ENCODE results near the gene NLRP9. TPM values are rescaled to one million over a fixed set of nuclear protein-coding genes. Genes with fewer than 3 reads are reported as not detected.

The NLRP9 gene
- total and polyA plus RNA-seq, 5 donors from 2014 or later: not detected

GRCh38 chr19:55667958-55668357 is 70.2 kb downstream of the NLRP9 start:
- H3K27me3 ChIP-seq (ENCODE audit: control insufficient read depth, insufficient read depth, low read length): no peaks in the 10 kb centered on the region
- no peak overlapping the region for H3K27ac ChIP-seq (ENCODE audit: insufficient read depth, low read length, poor library complexity, severe bottlenecking)
- peaks cover 5 to 51% (median 11%) of the 10 kb centered on the region in 4 donors for H3K4me1 Mint-ChIP-seq
- no peak overlapping the region for H3K4me3 ChIP-seq (ENCODE audit: low read depth, low read length)
- no peaks in the 10 kb centered on the region for H3K27me3 Mint-ChIP-seq
- H3K9me3 Mint-ChIP-seq: no peaks in the 10 kb centered on the region
- H3K4me1 ChIP-seq (ENCODE audit: control insufficient read depth, insufficient read depth, low read length, poor library complexity, severe bottlenecking): peaks cover 11% of the 10 kb centered on the region
- H3K4me3 Mint-ChIP-seq: no peak overlapping the region
- no peak overlapping the region for H3K27ac Mint-ChIP-seq
- no peaks in the 10 kb centered on the region for H3K9me3 ChIP-seq (ENCODE audit: control insufficient read depth in 2 of 2, low read length in 2 of 2)
- H3K36me3 Mint-ChIP-seq: peaks cover 33% of the 10 kb centered on the region
- H3K36me3 ChIP-seq (ENCODE audit: control insufficient read depth, insufficient read depth, low read length): peaks cover 79% of the 10 kb centered on the region
- ATAC-seq (ENCODE audit: low read depth in 2 of 2) (no peak), DNase-seq (no peak)

GRCh38 chr19:55667511-55667910 is 70.7 kb downstream of the NLRP9 start:
- no peak overlapping the region for H3K27ac ChIP-seq (ENCODE audit: insufficient read depth, low read length, poor library complexity, severe bottlenecking)
- peaks cover 5 to 55% (median 16%) of the 10 kb centered on the region in 4 donors for H3K4me1 Mint-ChIP-seq
- H3K4me3 Mint-ChIP-seq: no peak overlapping the region
- H3K36me3 ChIP-seq (ENCODE audit: control insufficient read depth, insufficient read depth, low read length): peaks cover 84% of the 10 kb centered on the region
- no peaks in the 10 kb centered on the region for H3K9me3 ChIP-seq (ENCODE audit: control insufficient read depth in 2 of 2, low read length in 2 of 2)
- no peaks in the 10 kb centered on the region for H3K27me3 Mint-ChIP-seq
- peaks cover 11% of the 10 kb centered on the region for H3K4me1 ChIP-seq (ENCODE audit: control insufficient read depth, insufficient read depth, low read length, poor library complexity, severe bottlenecking)
- H3K27ac Mint-ChIP-seq: no peak overlapping the region
- DNase-seq (no peak), ATAC-seq (ENCODE audit: low read depth in 2 of 2) (no peak)
- H3K36me3 Mint-ChIP-seq: peaks cover 38% of the 10 kb centered on the region
- H3K4me3 ChIP-seq (ENCODE audit: low read depth, low read length): no peak overlapping the region
- no peaks in the 10 kb centered on the region for H3K27me3 ChIP-seq (ENCODE audit: control insufficient read depth, insufficient read depth, low read length)
- H3K9me3 Mint-ChIP-seq: no peaks in the 10 kb centered on the region

- no peaks in the 10 kb centered on the region for H3K9me3 Mint-ChIP-seq
- Histone ChIP-seq H3K4me3 (ENCODE audit: low read depth, low read length) (no peak overlapping the region), H3K27me3 (ENCODE audit: control insufficient read depth, insufficient read depth, low read length) (no peaks in the 10 kb centered on the region), H3K4me1 (ENCODE audit: control insufficient read depth, insufficient read depth, low read length, poor library complexity, severe bottlenecking) (peaks cover 11% of the 10 kb centered on the region), H3K9me3 (ENCODE audit: control insufficient read depth in 2 of 2, low read length in 2 of 2) (no peaks in the 10 kb centered on the region), H3K36me3 (ENCODE audit: control insufficient read depth, insufficient read depth, low read length) (peaks cover 82% of the 10 kb centered on the region), H3K27ac (ENCODE audit: insufficient read depth, low read length, poor library complexity, severe bottlenecking) (no peak overlapping the region)
- no peak for ATAC-seq (ENCODE audit: low read depth in 2 of 2)
- H3K36me3 Mint-ChIP-seq: peaks cover 35% of the 10 kb centered on the region
- DNase-seq: no peak
- H3K27ac Mint-ChIP-seq: no peak overlapping the region
- H3K27me3 Mint-ChIP-seq: no peaks in the 10 kb centered on the region
- H3K4me1 Mint-ChIP-seq: peaks cover under 1 to 52% (median 16%) of the 10 kb centered on the region in 4 donors
- H3K4me3 Mint-ChIP-seq: no peak overlapping the region
Measured at GRCh38 chr19:55667006-55667381, 71.2 kb downstream of the NLRP9 start.

GRCh38 chr19:55666343-55667005 is 71.7 kb downstream of the NLRP9 start:
- no peaks in the 10 kb centered on the region for H3K27me3 Mint-ChIP-seq

GRCh38 chr19:55663846-55664536 is 74.2 kb downstream of the NLRP9 start:
- Histone ChIP-seq H3K4me1 (ENCODE audit: control insufficient read depth, insufficient read depth, low read length, poor library complexity, severe bottlenecking) (peaks cover 14% of the 10 kb centered on the region), H3K36me3 (ENCODE audit: control insufficient read depth, insufficient read depth, low read length) (peaks cover 90% of the 10 kb centered on the region), H3K27ac (ENCODE audit: insufficient read depth, low read length, poor library complexity, severe bottlenecking) (no peak overlapping the region), H3K9me3 (ENCODE audit: control insufficient read depth in 2 of 2, low read length in 2 of 2) (no peaks in the 10 kb centered on the region), H3K4me3 (ENCODE audit: low read depth, low read length) (no peak overlapping the region), H3K27me3 (ENCODE audit: control insufficient read depth, insufficient read depth, low read length) (no peaks in the 10 kb centered on the region)
- Mint-ChIP-seq H3K4me1 (peaks cover 0 to 57% (median 15%) of the 10 kb centered on the region in 4 donors), H3K27me3 (no peaks in the 10 kb centered on the region), H3K27ac (peak overlapping the region in 1 of 3 donors; percentile 52), H3K36me3 (peaks cover 37% of the 10 kb centered on the region), H3K9me3 (no peaks in the 10 kb centered on the region), H3K4me3 (peak overlapping the region in 1 of 4 donors; percentile 22)
- DNase-seq: no peak
- no peak for ATAC-seq (ENCODE audit: low read depth in 2 of 2)

More at GRCh38 chr19:55666343-55667005, 71.7 kb downstream of the NLRP9 start:
- Histone ChIP-seq H3K27ac (ENCODE audit: insufficient read depth, low read length, poor library complexity, severe bottlenecking) (no peak overlapping the region), H3K9me3 (ENCODE audit: control insufficient read depth in 2 of 2, low read length in 2 of 2) (no peaks in the 10 kb centered on the region), H3K4me3 (ENCODE audit: low read depth, low read length) (no peak overlapping the region), H3K4me1 (ENCODE audit: control insufficient read depth, insufficient read depth, low read length, poor library complexity, severe bottlenecking) (peaks cover 11% of the 10 kb centered on the region), H3K27me3 (ENCODE audit: control insufficient read depth, insufficient read depth, low read length) (no peaks in the 10 kb centered on the region), H3K36me3 (ENCODE audit: control insufficient read depth, insufficient read depth, low read length) (peaks cover 86% of the 10 kb centered on the region)
- DNase-seq (no peak), ATAC-seq (ENCODE audit: low read depth in 2 of 2) (no peak)
- Mint-ChIP-seq H3K4me1 (peaks cover 0 to 55% (median 17%) of the 10 kb centered on the region in 4 donors), H3K27ac (no peak overlapping the region), H3K4me3 (no peak overlapping the region), H3K36me3 (peaks cover 39% of the 10 kb centered on the region), H3K9me3 (no peaks in the 10 kb centered on the region)

GRCh38 chr19:55661826-55662225 is 76.4 kb downstream of the NLRP9 start:
- DNase-seq (no peak), ATAC-seq (ENCODE audit: low read depth in 2 of 2) (no peak)
- peaks cover 44% of the 10 kb centered on the region for H3K36me3 Mint-ChIP-seq
- H3K27me3 Mint-ChIP-seq: no peaks in the 10 kb centered on the region
- peaks cover 7 to 65% (median 29%) of the 10 kb centered on the region in 4 donors for H3K4me1 Mint-ChIP-seq
- Histone ChIP-seq H3K9me3 (ENCODE audit: control insufficient read depth in 2 of 2, low read length in 2 of 2) (no peaks in the 10 kb centered on the region), H3K4me3 (ENCODE audit: low read depth, low read length) (no peak overlapping the region), H3K27me3 (ENCODE audit: control insufficient read depth, insufficient read depth, low read length) (no peaks in the 10 kb centered on the region), H3K4me1 (ENCODE audit: control insufficient read depth, insufficient read depth, low read length, poor library complexity, severe bottlenecking) (peaks cover 36% of the 10 kb centered on the region), H3K27ac (ENCODE audit: insufficient read depth, low read length, poor library complexity, severe bottlenecking) (no peak overlapping the region), H3K36me3 (ENCODE audit: control insufficient read depth, insufficient read depth, low read length) (peaks cover 75% of the 10 kb centered on the region)
- peak overlapping the region in 2 of 4 donors; percentile 62 to 82 for H3K4me3 Mint-ChIP-seq
- peak overlapping the region in 1 of 3 donors; percentile 71 for H3K27ac Mint-ChIP-seq
- H3K9me3 Mint-ChIP-seq: no peaks in the 10 kb centered on the region

- H3K9me3 Mint-ChIP-seq: no peaks in the 10 kb centered on the region
- DNase-seq (no peak), ATAC-seq (ENCODE audit: low read depth in 2 of 2) (no peak)
- H3K4me1 Mint-ChIP-seq: peaks cover 7 to 67% (median 37%) of the 10 kb centered on the region in 4 donors
- Histone ChIP-seq H3K4me1 (ENCODE audit: control insufficient read depth, insufficient read depth, low read length, poor library complexity, severe bottlenecking) (peaks cover 44% of the 10 kb centered on the region), H3K9me3 (ENCODE audit: control insufficient read depth in 2 of 2, low read length in 2 of 2) (no peaks in the 10 kb centered on the region), H3K27ac (ENCODE audit: insufficient read depth, low read length, poor library complexity, severe bottlenecking) (no peak overlapping the region), H3K4me3 (ENCODE audit: low read depth, low read length) (no peak overlapping the region), H3K36me3 (ENCODE audit: control insufficient read depth, insufficient read depth, low read length) (peaks cover 67% of the 10 kb centered on the region), H3K27me3 (ENCODE audit: control insufficient read depth, insufficient read depth, low read length) (no peaks in the 10 kb centered on the region)
- no peak overlapping the region for H3K27ac Mint-ChIP-seq
- peaks cover 44% of the 10 kb centered on the region for H3K36me3 Mint-ChIP-seq
- H3K27me3 Mint-ChIP-seq: no peaks in the 10 kb centered on the region
- peak overlapping the region in 1 of 4 donors; percentile 79 for H3K4me3 Mint-ChIP-seq
Measured at GRCh38 chr19:55660991-55661390, 77.2 kb downstream of the NLRP9 start.

All from CD4-positive, CD25-positive, alpha-beta regulatory T cell (primary cell).